Measurements from ENCODE around the gene CHMP4B.

CHMP4B gene, protein sequence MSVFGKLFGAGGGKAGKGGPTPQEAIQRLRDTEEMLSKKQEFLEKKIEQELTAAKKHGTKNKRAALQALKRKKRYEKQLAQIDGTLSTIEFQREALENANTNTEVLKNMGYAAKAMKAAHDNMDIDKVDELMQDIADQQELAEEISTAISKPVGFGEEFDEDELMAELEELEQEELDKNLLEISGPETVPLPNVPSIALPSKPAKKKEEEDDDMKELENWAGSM

GRCh38 chr20:33810885-33811775, at the start of gene CHMP4B:
TSS of gene CHMP4B (plus strand) at chr20:33811348. CDS start at chr20:33811469, 121 bp downstream.
- peak; percentile 99 for DNase-seq

DNA sequence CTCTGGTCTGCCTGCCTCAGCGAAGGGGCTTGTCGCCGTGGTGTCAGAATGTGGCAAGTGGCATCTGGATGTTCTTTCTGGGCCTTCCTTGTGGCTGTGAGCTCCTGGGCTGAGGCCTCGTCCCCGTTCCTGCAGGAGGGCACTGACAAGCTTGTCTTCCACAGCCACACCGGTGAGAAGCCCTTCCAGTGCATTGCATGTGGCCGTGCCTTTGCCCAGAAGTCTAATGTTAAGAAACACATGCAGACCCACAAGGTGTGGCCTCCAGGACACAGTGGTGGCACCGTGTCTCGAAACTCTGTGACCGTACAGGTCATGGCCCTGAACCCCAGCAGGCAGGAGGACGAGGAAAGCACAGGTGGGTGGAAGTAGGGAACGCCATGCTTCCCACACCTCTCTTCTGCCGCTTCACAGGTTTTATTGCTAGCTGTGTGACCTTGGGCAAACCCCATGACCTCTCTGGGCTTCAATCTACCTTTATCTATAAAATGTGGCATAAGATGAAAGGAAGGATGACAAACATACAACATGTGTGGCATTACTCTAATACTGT, 49.4 kb upstream of the CHMP4B start:
- DNase-seq = no peak

GRCh38 chr20:33765099-33765498, 46.0 kb upstream of the CHMP4B start:
- DNase-seq = no peak

DNA sequence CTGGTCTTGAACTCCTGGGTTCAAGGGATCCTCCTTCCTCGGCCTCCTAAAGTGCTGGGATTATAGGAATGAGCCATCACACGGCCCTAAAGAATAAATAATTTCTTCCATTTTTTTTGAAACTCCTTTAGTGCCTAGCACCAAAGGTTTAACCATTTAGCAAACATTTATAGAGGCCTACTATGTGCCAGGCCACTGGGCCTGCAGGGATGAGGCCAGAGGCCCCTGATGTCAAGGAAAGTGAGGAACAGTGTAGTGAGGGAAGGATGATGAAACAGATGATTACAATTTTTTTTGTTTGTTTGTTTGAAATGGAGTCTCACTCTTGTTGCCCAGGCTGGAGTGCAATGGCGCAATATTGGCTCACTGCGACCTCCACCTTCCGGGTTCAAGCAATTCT, 45.6 kb upstream of the CHMP4B start:
- DNase-seq = no peak

- DNase-seq = no peak
Observed at GRCh38 chr20:33766686-33767085, 44.5 kb upstream of the CHMP4B start.

DNA sequence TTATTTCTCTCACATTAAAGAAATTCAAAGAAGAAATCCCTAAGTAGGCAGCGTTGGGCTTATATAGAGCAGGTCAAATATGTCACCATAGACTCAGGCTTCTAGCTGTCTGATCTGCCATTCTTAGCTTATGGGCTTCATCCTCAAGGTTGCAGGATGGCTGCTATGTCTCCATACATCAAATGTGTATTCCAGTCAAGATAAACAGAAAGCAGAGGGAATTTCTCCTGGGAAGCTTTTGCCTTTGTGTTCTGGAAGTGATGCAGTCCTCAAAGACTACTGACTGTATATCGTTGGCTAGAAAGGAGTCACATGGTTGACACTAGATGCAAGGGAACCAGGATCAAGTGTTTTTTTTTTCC, 43.4 kb upstream of the CHMP4B start:
- no peak for DNase-seq

GRCh38 chr20:33769043-33769442, 42.1 kb upstream of the CHMP4B start:
- no peak for DNase-seq

DNA sequence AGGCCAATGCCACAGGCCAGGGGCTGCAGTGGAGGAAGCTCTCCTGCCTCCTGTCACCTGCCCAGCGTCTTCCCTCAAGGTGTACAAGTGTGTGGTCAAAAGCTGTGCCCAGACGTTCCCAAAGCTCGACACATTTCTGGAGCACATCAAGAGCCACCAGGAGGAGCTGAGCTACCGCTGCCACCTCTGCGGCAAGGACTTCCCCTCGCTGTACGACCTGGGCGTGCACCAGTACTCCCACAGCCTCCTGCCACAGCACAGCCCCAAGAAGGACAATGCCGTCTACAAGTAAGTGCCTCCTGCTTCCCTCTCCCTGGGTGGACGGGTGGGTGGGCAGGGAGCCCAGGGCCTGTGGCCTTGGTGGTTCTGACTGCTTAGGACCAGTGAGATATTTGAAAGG, 41.1 kb upstream of the CHMP4B start:
- no peak for DNase-seq

DNA sequence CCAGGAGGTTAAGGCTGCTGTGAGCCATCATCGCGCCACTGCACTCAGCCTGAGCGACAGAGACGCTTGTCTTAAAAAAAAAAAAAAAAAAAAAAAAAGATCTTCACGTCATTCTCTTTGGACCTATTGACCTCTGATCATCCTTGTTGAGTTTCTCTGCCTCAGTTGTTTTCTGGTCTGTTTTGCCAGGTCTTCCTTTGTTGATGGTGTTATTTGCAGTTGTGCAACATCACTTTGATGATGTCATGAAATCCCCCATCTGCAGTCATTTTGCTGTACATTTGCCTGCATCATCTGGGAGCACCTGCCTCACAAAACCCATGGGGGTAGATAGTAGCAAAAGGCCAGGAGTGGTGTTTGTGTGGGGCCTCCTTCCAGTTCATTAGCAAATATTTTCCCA, 39.2 kb upstream of the CHMP4B start:
- no peak for DNase-seq

- no peak for DNase-seq
Observed at GRCh38 chr20:33772439-33772838, 38.7 kb upstream of the CHMP4B start.

DNA sequence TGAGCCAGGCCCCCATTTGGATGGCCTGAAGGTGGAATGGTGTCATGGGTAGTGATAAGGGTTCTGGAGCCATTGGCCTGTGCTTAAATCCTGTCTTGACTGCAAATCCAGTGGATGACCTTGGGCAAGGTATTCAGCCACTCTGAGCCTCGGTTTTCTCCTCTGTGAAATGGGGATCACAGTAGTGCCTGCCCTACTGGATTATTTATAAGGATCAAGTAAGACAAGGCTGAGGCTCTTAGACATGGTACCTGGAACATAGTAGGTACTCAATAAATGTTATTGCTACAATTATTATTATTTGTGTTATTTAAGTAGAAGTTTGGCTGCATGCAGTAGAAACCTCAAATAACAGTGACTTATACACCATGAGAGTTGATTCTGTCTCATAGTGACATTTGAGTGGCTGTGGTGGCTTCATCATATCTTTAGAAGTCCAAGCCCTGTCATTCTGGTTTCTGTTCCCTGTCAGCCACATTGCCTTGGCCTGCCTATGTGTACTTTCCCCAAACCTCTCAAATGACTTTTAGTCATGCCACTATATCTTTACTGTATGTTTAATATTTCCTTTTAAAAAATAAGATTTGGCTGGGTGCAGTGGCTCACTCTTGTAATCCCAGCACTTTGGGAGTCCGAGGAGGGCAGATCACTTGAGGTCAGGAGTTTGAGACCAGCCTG, 37.6 kb upstream of the CHMP4B start:
- no peak for DNase-seq

- no peak for DNase-seq
Observed at GRCh38 chr20:33777816-33778215, 33.3 kb upstream of the CHMP4B start.

DNA sequence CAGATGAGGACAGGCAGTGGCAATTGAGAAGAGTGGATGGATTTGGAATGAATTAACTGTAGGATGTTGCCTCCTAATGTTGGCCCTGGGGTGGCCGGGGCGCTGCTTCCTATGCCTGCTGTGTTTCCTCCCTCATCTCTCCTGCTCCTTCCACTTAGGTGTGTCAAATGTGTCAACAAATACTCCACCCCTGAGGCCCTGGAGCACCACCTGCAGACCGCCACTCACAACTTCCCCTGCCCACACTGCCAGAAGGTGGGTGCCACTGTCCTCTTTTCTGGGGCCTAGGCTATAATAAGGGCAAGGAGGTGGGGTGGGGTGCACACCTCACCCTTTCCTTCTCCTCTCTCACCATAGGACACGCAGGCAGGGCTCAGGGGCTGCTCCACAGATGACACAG, 30.0 kb upstream of the CHMP4B start:
- no peak for DNase-seq

GRCh38 chr20:33781945-33782344, 29.2 kb upstream of the CHMP4B start:
- no peak for DNase-seq

GRCh38 chr20:33783256-33783655, 27.9 kb upstream of the CHMP4B start:
- no peak for DNase-seq

DNA sequence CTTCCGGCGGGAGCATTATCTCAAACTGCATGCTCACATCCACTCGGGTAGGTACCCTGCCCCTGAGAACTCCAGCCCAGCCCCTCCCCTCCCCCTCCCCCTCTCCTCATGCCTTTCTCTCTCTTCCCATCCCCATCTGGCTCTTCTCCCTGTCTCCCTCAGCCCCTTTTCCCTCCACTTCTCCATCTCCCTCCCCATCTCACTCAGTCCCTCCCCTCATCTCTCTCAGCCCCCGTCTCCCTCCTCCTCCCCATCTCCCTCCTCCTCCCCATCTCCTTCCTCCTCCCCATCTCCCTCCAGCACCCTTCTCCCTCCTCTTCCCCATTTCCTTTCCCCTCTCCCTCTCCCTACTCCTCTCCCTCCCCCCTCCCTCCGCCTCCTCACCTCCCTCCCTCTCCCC, 27.3 kb upstream of the CHMP4B start:
- no peak for DNase-seq

DNA sequence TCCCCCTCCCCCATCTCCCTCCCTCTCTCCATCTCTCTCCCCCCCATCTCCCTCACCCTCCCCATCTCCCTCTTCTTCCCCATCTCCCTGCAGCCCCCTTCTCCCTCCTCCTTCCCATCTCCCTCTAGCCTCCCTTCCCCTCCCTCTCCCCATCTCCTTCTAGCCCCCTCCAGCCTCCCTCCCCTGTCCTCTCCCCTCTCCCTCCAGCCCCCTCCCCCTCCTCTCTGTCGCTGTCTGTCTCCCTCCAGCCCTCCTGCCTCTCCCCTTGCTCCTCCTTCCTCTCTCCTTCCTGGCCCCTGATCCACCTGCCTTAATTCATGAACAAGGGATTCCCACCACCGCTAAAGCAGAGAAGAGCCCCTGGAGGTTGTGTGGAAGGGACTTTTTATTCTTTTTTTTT, 26.9 kb upstream of the CHMP4B start:
- no peak for DNase-seq

GRCh38 chr20:33785503-33785902, 25.6 kb upstream of the CHMP4B start:
- no peak for DNase-seq

DNA sequence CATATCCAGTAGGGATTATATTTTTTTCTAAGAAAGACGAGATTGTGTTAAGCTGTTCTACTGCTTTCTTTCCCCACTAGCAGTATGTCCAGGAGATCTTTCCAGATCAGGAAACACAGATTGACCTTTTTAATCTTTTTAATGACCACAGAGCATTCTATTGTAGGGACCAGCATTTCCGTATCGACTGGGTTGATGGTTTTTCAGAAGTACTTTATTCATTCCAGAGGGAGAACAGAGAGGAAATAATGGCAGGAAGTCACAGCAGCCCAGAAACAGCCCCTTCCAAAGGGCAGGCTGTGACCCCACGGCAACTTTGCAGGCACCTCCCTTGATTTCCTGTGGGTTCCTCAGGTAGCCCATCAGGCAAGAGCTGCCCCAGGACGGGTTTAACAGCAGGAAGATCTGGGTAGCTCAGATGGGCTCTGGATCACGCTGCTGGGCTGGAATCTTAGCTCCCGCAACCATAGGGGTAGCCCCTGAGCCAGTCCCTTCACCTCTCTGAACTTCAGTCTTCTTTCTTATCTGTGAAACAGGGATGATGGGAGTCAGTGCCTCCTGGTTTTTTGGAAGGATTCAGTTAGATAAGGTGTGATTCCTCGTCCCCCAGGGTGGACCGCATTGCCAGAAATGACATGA, 23.8 kb upstream of the CHMP4B start:
- no peak for DNase-seq

- DNase-seq = no peak
Observed at GRCh38 chr20:33788351-33789049, 22.6 kb upstream of the CHMP4B start.

DNA sequence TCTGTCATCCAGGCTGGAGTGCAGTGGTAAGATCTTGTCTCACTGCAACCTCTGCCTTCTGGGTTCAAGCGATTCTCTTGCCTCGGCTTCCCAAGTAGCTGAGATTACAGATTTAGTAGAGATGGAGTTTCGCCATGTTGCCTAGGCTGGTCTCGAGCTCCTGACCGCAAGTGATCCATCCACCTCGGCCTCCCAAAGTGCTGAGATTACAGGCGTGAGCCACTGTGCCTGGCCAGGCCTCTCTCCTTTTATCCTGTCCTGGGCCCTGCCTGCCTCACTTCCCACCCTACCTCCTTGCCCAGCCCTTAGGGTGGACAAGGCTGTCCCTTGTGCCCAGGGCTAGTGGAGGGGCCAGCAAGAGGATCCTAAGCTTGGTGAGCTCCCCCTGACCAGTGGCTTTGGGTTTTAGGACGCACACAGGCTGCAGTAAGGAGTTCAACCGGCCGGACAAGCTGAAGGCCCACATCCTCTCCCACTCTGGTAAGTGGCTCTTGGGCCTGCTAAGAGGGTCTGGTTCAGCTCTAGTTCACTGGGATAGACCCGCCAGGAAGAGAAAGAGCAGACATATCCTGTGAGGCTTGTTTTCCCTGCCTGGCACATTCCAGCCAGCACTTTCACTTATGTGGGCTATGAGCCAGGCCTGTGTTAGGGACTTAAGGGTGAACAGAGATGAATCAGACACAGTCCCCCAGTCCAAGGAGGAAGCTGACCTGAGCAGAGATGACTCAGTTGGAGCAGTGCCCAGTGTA, 21.9 kb upstream of the CHMP4B start:
- DNase-seq = peak; percentile 92

GRCh38 chr20:33789858-33790182, 21.3 kb upstream of the CHMP4B start:
- DNase-seq = no peak

All from HCEC 1CT (cell line).